DOHH2 (cell line): Measurements from ENCODE around the gene TEF.

ENCODE experiments used
- H3F3A ChIP-seq: fragments of 200-600 bp; sonication (generic), shearing (Covaris generic); 2 replicates; pipeline ENCODE4 v1.6.0; 2016; ENCODE audit warnings: antibody characterized with exemption, mild to moderate bottlenecking; ENCODE audit not compliant: control insufficient read depth, insufficient read depth
- H3K27ac ChIP-seq: fragments of 200-600 bp; sonication (generic); 2 replicates; pipeline ENCODE4 v1.5.1; 2014; ENCODE audit warnings: low read depth, mild to moderate bottlenecking, low read length, moderate library complexity
- H3K27me3 ChIP-seq: fragments of 200-600 bp; sonication (generic); 2 replicates; pipeline ENCODE4 v1.6.1; 2014; ENCODE audit warnings: mild to moderate bottlenecking, low read length, mixed read lengths; ENCODE audit not compliant: control insufficient read depth
- H3K36me3 ChIP-seq: fragments of 200-600 bp; sonication (generic); 2 replicates; pipeline ENCODE4 v1.6.1; 2014; ENCODE audit warnings: mild to moderate bottlenecking, low read length, moderate library complexity, mixed read lengths; ENCODE audit not compliant: control insufficient read depth
- H3K4me1 ChIP-seq: fragments of 200-600 bp; sonication (generic); 2 replicates; pipeline ENCODE4 v1.6.1; 2014; ENCODE audit warnings: mild to moderate bottlenecking, low read length, mixed read lengths; ENCODE audit not compliant: control insufficient read depth
- H3K4me2 ChIP-seq: fragments of 200-600 bp; sonication (generic); 2 replicates; pipeline ENCODE4 v1.6.0; 2014; ENCODE audit warnings: mild to moderate bottlenecking, low read length, moderate library complexity
- H3K4me3 ChIP-seq: fragments of 200-600 bp; sonication (generic); 2 replicates; pipeline ENCODE4 v1.5.1; 2014; ENCODE audit warnings: mild to moderate bottlenecking, low read length, mixed read lengths
- H3K79me2 ChIP-seq: fragments of 200-600 bp; sonication (generic); 2 replicates; pipeline ENCODE4 v1.6.1; 2014; ENCODE audit warnings: mild to moderate bottlenecking, low read length, mixed read lengths; ENCODE audit not compliant: control insufficient read depth
- H3K9me2 ChIP-seq: fragments of 200-600 bp; sonication (generic); replicated peaks from 2 replicates; pipeline ENCODE4 v1.6.1; 2014; ENCODE audit warnings: mild to moderate bottlenecking, low read length, mixed read lengths; ENCODE audit not compliant: control insufficient read depth
- H3K9me3 ChIP-seq: fragments of 200-600 bp; sonication (generic); 2 replicates; pipeline ENCODE4 v1.6.1; 2014; ENCODE audit warnings: antibody characterized with exemption, low read length, mixed read lengths; ENCODE audit not compliant: control insufficient read depth, insufficient read depth
- H4K20me1 ChIP-seq: fragments of 200-600 bp; sonication (generic); 2 replicates; pipeline ENCODE4 v1.6.0; 2014; ENCODE audit warnings: low read depth, mild to moderate bottlenecking, antibody characterized with exemption, low read length, moderate library complexity; ENCODE audit not compliant: control insufficient read depth, insufficient read depth
- CTCF ChIP-seq: fragments of 200-600 bp; sonication (generic); IDR thresholded peaks from one replicate; pipeline ENCODE4 v1.5.1; 2014; ENCODE audit warnings: antibody characterized with exemption, mild to moderate bottlenecking, low read depth, low read length; ENCODE audit not compliant: poor library complexity, severe bottlenecking
- EZH2phosphoT487 ChIP-seq: fragments of 200-600 bp; sonication (generic); IDR thresholded peaks from 2 replicates; pipeline ENCODE4 v1.6.1; 2017; ENCODE audit warnings: borderline replicate concordance, mild to moderate bottlenecking, antibody characterized with exemption, low read length, moderate library complexity, mixed read lengths

The TEF gene

DNA sequence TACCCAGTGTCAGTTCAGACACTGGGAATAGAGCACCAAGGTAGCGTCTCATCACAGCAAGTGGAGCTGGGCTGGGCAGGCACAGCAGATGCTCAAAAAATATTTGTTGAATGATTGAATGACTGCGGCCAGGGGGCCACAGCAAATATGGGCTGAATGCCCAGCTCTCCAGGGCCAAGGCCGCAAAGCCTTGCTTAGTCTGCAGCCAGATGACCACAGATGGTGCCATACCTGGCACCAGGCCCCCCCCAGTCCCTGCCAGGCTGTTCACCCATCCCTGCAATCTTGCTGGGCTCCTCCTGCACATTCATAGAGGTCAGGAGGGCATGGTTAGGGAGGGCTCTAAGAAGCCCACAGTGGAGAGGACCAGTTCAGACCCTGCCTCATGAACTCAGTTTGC, 47.5 kb upstream of the TEF start:
- Histone ChIP-seq H3K36me3 (peaks cover 35% of the 10 kb centered on the region), H3K9me2 (no peaks in the 10 kb centered on the region), H3K9me3 (no peaks in the 10 kb centered on the region), H4K20me1 (no peaks in the 10 kb centered on the region), H3K4me2 (no peak overlapping the region), H3F3A (no peaks in the 10 kb centered on the region), H3K27ac (no peak overlapping the region), H3K4me3 (no peak overlapping the region), H3K27me3 (no peaks in the 10 kb centered on the region), H3K79me2 (no peaks in the 10 kb centered on the region), H3K4me1 (no peaks in the 10 kb centered on the region)
- no peak for TF ChIP-seq CTCF
- TF ChIP-seq EZH2phosphoT487 = no peak

DNA sequence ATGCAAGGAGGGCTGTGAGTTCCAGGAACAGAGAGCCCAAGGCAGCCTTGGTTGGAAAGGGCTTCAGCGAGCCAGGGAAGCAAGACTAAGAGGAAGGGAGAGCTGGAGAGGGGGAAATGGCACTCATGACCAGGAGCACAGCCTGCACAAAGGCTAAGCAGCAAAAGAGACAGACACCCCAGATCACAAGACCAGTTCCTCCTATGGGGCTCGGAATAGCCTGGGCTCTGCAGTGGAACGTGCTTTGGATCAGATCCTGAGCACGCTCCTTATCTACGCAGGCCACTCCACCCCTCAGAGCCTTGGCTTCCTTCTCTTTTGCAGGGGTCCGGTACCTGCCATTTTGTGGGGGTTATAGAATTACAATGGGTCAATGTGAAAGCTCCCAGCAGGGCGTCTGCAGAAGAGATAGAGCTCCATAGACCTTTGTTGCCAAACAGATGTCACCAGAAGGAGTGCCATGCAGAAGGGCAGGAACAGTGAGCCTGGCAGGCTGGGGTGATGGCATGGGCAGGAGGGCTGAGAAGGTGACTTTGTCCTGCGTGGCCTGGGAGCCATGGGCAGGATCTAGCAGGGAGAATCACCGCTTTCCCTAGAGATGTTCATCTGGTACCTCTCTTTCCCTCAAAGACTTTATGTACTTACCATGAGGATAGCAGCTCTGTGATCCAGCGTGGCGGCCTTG, 46.6 kb upstream of the TEF start:
- H3K4me2 ChIP-seq = no peak overlapping the region
- no peaks in the 10 kb centered on the region for H3K9me2 ChIP-seq
- H3K4me1 ChIP-seq = no peaks in the 10 kb centered on the region
- no peak overlapping the region for H3K27ac ChIP-seq
- no peaks in the 10 kb centered on the region for H3K79me2 ChIP-seq
- H3K27me3 ChIP-seq = no peaks in the 10 kb centered on the region
- H3K36me3 ChIP-seq = peaks cover 31% of the 10 kb centered on the region
- TF ChIP-seq EZH2phosphoT487 = no peak
- no peak for TF ChIP-seq CTCF
- no peaks in the 10 kb centered on the region for H4K20me1 ChIP-seq
- H3K4me3 ChIP-seq = no peak overlapping the region
- H3F3A ChIP-seq = no peaks in the 10 kb centered on the region
- no peaks in the 10 kb centered on the region for H3K9me3 ChIP-seq

DNA sequence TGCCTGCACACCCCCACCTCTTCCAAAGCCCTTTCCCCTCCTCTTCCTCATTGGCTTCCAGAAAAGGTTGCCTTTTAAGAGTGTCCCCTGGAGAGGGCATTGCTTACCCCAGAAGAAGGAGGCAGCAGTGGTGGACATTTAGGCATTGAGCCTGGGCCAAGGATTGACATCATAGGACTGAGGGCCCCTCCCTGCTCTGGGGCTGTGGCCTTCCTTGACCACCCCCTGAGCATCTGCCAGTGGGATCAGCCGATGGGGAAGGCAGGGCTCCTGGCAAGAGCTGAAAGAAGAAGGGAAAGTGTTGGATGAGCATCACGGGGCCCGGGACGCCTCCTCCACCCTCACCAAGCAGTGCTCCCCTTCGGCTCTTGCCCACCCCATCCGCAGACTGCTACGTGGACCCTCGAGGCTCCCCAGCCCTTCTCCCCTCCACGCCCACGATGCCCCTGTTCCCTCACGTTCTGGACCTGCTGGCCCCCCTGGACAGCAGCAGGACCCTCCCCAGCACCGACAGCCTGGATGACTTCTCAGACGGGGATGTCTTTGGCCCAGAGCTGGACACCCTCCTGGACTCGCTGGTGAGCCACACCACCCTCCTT, 43.0 kb upstream of the TEF start:
- Histone ChIP-seq H4K20me1 (no peaks in the 10 kb centered on the region), H3K4me1 (no peaks in the 10 kb centered on the region)

More for the DNA sequence above, 43.0 kb upstream of the TEF start:
- no peaks in the 10 kb centered on the region for H3K9me3 ChIP-seq
- no peak overlapping the region for H3K4me2 ChIP-seq
- H3K27me3 ChIP-seq = no peaks in the 10 kb centered on the region
- H3K36me3 ChIP-seq = peaks cover 19% of the 10 kb centered on the region
- no peaks in the 10 kb centered on the region for H3K79me2 ChIP-seq
- H3K4me3 ChIP-seq = no peak overlapping the region
- no peaks in the 10 kb centered on the region for H3F3A ChIP-seq
- H3K27ac ChIP-seq = no peak overlapping the region
- TF ChIP-seq CTCF (no peak), EZH2phosphoT487 (no peak)
- H3K9me2 ChIP-seq = no peaks in the 10 kb centered on the region
